GM18870 (cell line): ENCODE measurements around the gene AK3.
"Not testable (repeated sequence)": the region's sequence is repeated elsewhere in the genome, so short reads cannot be mapped to it uniquely, and the experiment has no call there.

Source experiments
- ATAC-seq: cut with Tn5 transposase; IDR thresholded peaks from one replicate; pipeline ENCODE4 v1.9.1; 2021; ENCODE audit warnings: moderate library complexity; ENCODE audit not compliant: unreplicated experiment

AK3 gene

DNA sequence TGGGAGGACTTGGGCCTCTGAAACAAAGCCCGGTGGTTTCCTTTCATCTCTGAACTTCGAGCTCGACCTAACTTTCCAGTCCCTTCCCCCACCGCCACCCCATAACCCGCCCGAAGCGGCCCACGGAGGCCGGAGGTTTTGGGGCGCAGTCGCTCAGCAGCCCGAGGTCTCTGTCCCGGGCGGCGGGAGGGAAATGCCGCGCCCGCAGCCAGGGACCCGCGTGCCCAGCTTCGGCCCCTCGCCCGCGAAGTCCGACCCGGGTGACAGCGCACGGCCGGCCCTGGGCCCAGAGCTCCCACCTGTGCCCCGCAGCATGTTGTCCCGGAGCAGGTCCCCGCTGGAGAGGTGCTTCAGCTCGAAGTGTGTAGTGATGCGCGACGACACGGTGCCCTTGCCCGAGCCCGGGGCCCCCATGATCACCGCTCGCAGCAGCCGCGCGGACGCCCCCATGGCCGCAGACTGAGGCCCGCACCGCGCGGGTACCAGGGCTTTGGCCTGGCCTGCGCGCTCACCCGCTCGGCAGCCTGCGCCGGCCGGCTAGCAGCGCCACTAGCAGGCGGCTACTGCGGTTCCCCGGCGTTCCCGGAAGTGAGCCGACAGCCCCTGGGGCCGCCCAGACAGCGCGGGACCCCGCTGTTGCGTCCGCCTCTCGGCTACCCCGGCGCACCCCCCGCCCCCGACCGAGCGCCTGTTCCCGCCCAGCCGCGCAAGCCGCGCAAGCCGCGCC is at the start of gene AK3:
Gene AK3, minus strand, starts transcription at position 565 of the 727 bp plus-strand sequence. Its CDS starts 115 bp downstream, at position 450.
- peak; percentile 71 for ATAC-seq

- ATAC-seq, result no peak
These were observed 47.7 kb upstream of the AK3 start for GRCh38 chr9:4788703-4789102.

DNA sequence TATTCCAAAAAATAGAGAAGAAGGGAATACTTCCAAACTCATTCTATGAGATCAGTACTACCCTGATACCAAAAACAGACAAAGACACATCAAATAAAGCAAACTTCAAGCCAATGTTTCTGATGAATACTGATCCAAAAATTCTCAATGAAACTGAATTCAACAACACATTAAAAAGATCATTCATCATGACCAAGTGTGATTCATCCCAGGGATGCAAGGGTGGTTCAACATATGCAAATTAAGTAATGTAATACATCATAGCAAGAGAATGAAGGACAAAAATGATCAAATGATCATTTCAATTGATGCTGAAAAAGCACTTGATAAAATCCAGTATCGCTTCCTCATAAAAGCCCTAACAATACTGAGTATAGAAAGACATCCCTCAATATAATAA is 46.9 kb upstream of the AK3 start:
- no peak for ATAC-seq

- no peak for ATAC-seq
These were observed 45.6 kb upstream of the AK3 start for GRCh38 chr9:4786599-4786998.

- ATAC-seq, result no peak
These were observed 43.4 kb upstream of the AK3 start for GRCh38 chr9:4784403-4784802.

GRCh38 chr9:4783191-4783590 is 42.2 kb upstream of the AK3 start:
- ATAC-seq, result not testable (repeated sequence)

GRCh38 chr9:4781408-4781807 is 40.4 kb upstream of the AK3 start:
- no peak for ATAC-seq

GRCh38 chr9:4780651-4781050 is 39.6 kb upstream of the AK3 start:
- no peak for ATAC-seq

DNA sequence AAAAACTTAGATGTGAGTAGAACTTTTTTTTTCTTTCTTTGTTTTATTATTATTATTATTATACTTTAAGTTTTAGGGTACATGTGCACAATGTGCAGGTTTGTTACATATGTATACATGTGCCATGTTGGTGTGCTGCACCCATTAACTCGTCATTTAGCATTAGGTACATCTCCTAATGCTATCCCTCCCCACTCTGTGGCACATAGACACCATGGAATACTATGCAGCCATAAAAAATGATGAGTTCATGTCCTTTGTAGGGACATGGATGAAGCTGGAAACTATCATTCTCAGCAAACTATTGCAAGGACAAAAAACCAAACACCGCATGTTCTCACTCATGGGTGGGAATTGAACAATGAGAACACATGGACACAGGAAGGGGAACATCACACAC is 34.0 kb upstream of the AK3 start:
- not testable (repeated sequence) for ATAC-seq

DNA sequence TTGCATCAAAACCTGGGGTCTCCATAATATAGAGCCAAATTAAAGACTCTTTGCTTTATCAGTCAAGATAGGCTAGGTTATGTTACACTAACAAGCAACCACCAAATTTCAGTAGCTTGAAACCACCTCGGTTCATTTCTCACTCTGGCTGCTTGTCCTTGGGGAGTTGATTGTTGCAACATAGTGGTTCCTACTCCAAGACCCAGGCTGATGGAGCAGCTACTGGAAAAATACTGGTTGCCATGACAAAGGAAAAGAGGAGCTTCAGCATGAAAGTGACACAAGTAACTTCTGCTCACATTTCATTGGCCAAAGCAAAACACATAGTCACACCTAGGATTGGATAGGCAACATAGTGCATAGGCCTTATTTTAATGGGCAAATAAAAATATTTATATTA is 33.2 kb upstream of the AK3 start:
- no peak for ATAC-seq

DNA sequence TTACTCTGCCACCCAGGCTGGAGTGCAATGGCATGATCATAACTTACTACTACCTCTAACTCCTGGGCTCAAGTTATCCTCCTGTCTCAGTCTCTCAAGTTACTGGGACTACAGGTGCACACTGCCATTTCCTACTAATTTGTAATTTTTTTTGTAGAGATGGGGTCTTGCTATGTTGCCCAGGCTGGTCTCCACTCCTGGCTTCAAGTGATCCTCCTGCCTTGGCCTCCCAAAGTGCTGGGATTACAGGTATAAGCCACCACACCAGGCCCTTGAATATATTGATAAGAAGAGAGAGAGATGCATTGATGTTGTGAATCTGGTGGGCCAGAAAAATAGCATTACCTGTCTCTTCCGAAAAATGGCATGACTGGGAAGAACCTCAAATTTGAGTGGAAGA is 30.8 kb upstream of the AK3 start:
- no peak for ATAC-seq

DNA sequence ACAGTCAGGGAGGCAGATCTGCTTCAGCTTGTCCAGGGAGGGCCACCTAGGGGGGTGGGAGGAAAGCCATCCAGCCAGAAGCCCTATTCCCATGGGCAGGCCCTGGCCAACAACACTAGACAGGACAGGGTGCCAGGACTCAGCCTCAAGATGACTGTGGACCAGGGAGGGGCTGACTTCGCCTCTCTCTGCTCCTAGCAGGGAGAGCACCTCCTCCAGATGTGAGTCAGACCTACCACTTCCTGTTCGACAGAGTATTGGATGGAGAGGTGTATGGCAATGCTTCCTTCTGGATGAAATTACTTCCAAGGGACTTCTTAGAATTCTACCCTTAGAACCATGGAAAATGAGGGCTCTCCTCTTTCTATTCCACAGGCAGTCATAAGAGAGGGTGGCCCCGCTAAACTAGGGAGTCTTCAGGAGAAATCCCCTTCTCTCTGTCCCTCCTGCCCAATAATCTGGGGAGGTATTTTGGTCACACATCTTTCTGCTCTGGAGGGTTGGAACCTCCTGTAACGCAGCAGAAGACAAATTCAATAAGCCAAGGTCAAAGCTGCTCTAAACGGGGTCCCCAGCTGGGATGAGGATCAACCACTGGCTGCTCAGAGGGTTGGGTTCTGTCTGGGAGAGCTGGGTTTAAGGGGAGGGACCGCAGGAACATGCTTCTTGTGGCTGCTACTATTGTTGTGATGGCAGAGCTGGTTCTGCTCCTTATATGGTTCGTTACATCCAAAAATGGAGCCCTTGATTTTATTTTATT is 28.5 kb upstream of the AK3 start:
- no peak for ATAC-seq

DNA sequence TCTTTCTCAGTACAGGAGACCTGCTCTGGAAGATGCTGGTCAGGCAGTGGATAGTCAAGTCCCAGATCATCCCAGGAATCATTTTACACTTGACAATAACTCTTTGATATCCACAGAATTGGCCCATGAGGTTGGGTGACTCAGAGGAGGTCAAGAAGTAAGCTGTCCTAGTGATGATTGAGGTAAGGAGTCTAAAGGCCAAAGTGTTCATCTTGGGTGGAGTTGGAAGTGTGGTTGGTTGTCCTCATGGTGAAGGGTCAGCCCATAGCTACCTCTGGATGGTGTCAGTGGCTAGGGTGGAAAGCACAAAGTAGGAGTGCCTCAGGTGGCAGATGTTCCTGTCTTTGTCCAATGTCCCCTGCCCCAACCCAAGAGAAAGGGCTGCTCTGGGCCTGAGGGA is 27.7 kb upstream of the AK3 start:
- ATAC-seq, result no peak

GRCh38 chr9:4764033-4764432 is 23.0 kb upstream of the AK3 start:
- no peak for ATAC-seq

DNA sequence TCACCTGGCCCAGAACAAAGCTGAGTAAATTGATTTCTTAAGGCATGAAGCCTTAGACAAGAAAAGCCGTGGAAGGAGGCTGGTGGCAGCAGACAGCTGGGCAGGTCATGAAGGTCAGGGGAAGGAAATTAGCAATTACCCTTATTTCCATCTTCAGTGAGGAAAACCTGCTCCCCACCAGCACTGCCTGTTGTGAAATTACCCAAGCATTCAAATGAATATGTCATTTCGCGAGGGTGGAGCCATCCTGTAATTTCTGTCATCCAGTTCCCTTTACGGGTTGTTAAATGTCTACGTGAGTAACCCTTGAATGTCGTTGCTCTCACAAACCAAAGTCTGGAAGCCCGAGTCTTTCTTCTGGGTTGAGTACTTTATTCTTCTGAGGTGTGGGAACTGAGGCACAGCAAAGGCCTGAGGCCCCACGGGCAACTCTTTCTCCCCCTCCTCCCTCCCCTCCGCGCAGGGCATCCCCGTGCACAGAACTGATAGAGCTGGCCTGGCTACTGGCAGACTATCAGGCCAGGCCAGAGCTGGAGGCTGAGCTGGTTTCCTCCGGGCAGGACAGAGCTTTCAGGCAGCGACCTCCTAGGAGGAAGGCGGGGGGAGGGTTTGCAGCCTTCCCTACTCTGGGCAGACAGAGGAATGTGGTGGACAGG is 22.0 kb upstream of the AK3 start:
- peak; percentile 20 for ATAC-seq

DNA sequence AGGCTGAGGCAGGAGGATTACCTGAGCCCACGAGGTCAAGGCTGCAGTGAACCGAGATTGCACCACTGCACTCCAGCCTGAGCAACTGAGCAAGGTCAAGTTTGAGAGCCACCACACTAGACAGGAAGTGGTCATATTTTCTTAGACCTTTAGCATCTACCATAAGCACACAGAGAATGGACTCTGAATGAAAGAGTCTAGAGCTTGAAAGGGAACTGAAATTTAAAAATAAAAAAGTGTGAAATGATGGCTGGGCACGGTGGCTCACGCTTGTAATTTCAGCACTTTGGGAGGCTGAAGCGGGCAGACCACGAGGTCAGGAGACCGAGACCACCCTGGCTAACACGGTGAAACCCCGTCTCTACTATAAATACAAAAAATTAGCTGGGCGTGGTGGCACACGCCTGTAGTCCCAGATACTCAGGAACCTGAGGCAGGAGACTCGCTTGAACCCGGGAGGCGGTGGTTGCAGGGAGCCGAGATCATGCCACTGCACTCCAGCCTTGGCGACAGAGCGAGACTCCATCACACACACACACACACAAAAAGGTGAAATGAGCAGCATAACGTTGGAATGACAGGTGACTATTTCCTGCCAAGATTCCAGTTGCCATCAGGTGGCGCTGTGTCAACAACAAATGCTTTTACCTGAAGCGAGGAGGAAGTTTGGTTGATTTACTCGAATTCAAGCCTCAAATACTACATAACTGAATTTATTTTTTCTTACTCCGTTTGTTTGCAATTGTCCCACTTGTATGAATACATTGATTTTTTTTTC is 21.3 kb upstream of the AK3 start:
- ATAC-seq, result peak; percentile 77

- no peak for ATAC-seq
These were observed 19.1 kb upstream of the AK3 start for GRCh38 chr9:4760122-4760521.

DNA sequence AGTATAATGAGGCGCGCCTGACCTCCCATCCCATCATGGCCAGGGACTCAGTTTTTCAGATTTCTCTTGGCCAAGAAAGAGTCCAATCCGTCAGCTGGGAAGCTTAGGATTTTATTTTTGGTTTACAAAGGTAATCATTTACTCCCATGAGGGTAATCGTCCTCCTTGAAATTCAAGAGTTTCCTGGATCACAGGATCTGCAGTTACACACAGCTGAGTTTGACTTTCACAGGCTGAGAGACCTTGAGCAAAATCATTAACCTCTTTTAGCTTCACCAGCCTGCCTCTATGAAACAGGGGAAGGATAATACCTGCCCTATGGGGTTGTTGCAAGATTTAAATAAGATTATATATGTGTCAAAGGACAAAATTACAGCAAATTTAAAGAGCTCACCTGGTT is 15.4 kb upstream of the AK3 start:
- no peak for ATAC-seq

DNA sequence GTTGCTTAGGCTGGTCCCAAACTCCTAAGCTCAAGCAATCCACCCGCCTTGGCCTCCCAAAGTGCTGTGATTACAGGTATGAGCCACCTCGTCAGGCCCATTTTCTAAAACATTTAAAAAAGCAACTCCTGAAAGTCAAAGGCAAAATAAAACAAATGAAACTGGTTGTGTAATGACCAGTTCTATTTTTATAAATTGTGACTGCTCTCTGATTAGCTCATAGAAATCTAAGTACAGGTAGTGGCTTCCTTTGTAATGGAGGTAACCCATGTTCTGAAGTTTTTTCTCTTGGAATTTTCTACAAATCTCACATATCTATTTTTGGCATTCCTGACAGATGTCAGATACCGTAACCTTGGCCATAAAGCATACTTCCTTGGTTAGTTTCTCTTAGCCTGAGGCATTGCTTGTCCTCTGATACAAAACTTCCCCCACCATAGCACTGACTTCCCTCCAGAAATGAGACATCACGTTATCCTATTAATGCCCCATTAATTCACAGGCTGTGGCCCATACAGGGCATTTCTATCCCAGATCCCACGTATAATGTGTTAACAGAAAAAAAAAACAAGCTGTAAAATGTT is 14.1 kb upstream of the AK3 start:
- ATAC-seq, result no peak

- ATAC-seq, result not testable (repeated sequence)
These were observed 13.5 kb upstream of the AK3 start for GRCh38 chr9:4754530-4754929.
